HG03025 (cell line): ENCODE data around the gene EMC8.
"Not testable (repeated sequence)": the region's sequence is repeated elsewhere in the genome, so short reads cannot be mapped to it uniquely, and the experiment has no call there.

ENCODE experiments used
- ATAC-seq: cut with Tn5 transposase; IDR thresholded peaks from one replicate; pipeline ENCODE4 v1.9.1; 2021; ENCODE audit warnings: mild to moderate bottlenecking, moderate library complexity; ENCODE audit not compliant: unreplicated experiment, low FRiP score

Gene EMC8

DNA sequence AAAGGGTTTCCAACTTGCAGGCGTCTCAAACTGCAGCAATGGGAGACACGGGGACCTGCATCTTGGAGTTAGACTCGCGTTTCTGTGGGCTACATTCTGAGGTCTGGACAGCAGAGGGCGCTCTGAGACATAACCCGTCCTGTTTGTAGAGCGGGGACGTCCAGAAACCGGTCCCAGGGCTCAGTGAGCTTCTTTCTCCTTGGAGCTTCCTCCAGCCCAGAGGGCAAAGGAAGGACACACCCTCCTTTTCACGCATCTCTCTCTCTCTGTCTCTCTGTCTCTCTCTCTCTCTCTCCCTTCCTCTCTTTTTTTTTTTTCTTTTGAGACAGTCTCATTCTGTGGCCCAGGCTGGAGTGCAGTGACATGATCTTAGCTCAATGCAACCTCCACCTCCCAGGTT is 19.9 kb upstream of the EMC8 start:
- ATAC-seq: no peak

DNA sequence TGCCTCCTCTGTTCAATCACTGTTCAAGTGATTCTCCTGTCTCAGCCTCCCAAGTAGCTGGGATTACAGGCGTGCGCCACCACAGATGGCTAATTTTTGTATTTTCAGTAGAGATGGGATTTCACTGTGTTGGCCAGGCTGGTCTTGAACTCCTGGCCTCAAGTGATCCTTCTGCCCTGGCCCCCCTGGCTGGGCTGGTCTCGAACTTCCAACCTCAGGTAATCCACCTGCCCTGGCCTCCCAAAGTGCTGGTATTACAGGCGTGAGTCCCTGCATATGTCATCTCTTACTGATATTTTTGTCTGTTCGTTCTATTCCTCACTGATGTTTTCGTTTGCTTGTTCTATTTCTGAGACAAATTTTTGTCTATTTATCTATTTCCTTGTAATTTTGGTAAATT is 17.9 kb upstream of the EMC8 start:
- ATAC-seq: not testable (repeated sequence)

DNA sequence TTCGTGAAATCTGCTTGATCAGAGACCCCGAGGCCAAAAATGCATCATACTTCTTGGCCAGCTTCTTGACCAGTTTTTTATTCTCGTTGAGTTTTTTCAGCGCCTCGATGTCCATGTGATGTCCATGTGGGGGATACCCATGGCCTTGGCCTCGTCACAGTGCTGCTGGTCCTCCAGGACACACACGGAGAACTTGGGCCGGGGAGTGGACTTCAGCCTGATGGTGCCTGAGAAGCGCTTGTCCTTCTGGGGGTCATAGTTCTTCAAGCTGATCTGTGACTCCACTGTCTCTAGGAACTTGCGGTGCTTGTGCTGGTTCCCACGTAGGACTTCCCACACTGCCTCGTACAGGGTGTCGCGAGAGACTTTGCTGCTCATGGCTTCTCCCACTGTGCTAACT is 16.8 kb upstream of the EMC8 start:
- ATAC-seq: no peak

DNA sequence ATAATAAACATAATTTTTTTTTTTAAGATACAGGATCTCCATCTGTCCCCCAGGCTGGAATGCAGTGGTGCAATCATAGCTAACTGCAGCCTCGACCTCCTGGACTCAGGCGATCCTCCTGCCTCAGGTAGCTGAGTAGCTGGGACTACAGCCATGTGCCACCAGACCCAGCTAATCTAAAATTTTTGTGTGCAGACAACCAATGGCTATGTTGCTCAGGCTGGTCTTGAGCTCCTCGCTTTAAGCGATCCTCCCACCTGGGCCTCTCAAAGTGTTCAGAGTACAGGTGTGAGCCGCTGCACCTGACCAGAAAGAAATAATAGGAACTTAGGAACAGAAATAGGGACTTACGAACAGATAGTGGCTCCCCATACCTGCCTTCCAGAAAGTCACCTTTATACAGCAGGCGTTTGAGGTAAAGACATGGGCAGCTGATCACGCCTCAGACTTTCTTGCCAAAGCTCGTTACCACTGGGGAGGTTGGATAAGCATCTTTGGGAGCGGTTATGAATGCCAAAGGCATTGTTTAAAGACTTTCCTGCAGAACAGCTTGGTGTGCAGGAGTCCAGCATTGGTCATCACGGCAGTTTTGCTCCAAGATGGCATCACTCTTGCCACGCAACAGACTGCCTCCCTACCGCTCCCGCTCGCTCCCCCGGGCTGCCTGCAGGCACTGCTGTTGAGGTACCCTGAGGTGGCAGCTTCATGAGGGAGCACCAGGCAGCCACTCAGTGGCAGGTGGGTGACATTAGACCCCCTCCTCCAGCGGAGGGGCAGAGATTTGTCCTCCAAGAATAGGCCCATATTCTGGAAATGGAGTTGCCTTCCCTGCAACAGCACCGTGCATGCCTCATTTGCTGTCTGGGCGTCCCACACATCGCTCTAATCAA is 13.7 kb upstream of the EMC8 start:
- ATAC-seq: no peak

DNA sequence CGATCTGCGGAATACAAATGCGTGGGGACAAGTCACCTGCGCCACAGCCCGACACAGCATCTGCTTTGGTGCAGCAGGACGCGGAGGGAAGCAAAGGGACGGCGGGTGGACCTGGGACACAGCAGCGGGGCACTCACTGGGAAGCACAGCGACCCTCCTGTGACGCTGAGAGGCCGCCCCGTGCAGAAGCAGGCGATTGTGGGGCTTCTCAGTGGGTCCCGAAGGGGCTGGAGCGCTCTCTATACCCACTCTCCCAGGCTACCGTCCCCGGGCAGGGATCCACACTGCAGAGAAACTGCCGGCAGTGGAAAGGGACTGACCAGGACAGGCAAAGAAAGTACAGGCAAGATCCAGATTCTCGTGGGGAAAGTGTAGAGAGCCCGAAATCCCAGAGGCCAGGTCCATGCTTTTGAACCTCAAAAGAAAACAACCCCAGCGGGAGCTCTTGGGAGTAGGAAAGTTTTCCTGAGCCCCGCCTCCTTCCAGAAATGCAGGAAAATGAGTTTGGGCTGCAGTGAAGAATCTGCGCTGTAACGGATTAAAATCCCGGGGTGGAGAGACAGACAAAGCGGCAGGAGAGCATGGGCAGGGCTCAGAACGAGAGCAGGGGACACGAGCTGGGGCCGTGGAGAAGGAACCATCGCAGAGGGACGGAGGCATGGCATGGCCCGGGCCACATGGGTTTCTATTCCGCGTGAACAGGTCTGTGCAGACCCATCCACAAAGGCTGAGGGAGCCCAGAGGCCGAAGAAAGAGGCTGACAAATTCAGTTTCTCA is 12.9 kb upstream of the EMC8 start:
- ATAC-seq: no peak

DNA sequence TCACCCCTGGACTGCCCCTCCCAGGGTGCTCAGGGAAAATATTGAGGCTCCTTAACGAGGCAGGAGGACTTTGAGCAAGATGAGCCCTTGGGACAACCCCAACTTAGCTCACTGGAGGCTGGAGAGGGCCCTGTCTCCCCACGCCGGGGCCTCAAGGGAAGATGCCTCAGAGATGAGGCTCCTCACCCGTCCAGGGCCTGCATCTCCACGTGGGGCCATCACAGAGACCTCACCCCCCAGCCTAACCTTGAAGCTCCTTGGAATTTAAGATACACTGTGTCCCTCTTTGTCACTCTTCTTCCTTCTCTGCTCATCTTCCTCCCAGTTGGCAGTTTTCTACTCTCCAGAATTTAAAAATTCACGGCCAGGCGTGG is 11.4 kb upstream of the EMC8 start:
- ATAC-seq: no peak

DNA sequence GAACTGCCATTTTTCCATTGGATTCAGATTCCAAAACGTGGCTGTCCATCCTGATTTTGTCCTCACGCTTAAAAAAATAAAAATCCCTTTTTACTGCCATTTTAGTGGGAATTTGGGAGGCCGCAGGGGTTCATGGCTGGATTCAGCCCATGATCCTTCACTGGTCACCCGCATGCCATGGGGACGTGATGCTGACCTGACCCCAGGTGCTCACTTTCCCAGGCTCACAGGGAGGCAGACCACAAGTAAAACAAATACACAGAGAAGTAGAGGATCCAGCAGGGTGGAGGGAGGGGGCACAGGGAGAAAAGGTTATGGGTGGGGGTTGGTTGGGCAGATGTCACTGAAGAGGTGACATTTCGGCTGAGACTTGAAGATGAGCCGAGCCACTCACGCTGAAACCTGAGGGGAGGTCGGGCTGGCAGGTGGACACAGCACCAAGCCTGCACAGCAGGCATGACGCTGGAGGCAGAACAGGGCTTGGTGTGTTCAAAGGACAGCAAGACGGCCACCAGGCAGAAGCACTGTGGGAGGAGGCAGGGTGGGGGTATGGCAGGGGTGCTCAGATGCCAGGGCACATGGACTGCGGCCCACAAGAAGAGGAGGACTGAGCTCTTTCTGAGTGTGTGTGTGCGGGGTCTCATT is 10.9 kb upstream of the EMC8 start:
- ATAC-seq: no peak

DNA sequence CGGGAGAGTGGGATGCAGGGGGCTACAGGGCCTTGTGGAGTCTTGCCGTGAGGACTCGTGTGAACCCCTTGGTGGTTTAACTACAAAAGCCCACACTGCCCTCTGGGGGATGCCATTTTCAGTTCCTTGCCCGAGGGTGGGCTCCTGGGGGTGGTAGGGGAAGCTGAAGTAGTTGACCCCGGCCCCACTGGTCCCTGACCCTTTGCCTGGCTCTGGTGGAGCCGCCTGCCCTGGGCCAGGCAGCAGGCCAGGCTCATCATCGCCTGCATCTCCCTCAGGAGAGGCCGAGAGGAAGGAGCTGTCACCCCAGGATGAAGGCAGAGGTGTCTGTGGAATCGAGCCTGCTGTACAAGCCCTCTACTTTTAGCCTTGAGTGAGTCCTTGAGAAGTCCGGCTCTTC is 10.3 kb upstream of the EMC8 start:
- no peak for ATAC-seq

DNA sequence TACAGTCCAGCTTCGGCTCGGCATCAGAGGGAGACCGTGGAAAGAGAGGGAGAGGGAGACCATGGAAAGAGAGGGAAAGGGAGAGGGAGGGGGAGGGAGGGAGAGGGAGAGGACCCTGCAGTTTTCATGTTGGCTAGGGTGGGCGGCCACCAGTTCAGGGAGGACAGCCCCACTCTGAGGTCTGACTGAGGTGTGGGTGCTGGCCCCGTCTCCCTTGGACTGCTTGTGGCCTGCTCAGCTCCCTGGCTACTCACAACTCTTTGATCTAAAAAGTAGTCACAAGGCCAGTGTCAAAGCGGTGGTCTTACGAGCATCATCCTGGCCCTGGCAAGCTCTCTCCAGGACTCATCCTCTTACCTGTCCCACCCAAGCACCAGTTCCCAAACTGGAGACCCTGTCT is 9.6 kb upstream of the EMC8 start:
- no peak for ATAC-seq

DNA sequence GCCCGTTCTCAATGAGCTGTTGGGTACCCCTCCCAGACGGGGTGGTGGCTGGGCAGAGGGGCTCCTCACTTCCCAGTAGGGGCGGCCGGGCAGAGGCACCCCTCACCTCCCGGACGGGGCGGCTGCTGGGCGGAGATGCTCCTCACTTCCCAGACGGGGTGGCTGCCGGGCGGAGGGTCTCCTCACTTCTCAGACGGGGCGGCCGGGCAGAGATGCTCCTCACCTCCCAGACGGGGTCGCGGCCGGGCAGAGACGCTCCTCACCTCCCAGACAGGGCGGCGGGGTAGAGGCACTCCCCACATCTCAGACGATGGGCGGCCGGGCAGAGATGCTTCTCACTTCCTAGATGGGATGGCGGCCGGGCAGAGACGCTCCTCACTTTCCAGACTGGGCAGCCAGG is 8.8 kb upstream of the EMC8 start:
- ATAC-seq: not testable (repeated sequence)

DNA sequence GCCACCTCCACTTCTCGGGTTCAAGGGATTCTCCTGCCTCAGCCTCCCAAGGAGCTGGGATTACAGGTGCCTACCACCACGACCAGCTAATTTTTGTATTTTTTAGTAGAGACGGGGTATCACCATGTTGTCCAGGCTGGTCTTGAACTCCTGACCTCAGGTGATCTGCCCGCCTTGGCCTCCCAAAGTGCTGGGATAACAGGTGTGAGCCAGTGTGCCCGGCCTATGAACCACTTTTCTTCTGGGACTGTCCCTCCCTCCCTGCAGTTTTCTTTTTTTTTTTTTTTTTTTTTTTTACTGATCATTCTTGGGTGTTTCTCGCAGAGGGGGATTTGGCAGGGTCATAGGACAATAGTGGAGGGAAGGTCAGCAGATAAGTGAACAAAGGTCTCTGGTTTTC is 8.0 kb upstream of the EMC8 start:
- ATAC-seq: not testable (repeated sequence)

DNA sequence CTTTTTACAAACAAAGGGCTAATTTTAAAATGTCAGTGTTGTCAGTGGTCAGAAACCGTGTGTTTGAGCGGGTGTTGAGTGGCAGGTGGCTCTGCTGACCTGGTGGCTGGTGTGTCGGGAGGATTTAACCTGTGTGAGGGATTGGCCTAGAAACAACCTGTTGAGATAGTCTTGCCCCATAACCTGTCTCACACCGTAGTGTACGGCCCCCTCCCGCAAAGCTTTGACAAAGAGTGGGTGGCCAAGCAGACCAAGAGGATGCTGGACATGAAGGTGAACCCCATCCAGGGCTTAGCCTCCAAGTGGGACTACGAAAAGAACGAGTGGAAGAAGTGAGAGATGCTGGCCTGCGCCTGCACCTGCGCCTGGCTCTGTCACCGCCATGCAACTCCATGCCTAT is 7.2 kb upstream of the EMC8 start:
- ATAC-seq: no peak

DNA sequence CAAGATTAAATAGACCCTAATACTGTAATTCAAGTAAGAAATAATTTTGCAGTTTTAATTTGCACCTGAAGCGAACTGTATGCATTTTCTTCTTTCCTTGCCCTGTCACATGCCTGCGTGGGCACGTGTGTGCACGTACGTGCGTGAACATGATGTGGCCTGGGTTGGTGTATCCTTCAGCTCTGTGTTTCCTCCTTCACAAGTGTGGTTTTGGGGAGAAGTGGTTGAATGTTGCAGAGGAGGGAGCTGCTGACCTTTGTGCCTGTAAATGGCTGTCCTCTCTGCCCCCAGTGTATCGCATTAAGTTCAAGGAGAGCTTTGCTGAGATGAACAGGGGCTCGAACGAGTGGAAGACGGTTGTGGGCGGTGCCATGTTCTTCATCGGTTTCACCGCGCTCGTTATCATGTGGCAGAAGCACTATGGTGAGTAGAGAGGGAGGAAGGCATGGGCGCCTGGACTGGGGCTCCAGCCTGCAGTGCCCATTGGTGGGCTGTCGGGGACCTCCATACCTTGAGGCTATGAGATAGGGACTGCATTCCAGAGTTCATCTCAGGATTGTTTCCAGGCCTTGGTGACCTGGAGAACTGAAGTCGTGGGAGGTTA is 6.2 kb upstream of the EMC8 start:
- ATAC-seq: no peak

DNA sequence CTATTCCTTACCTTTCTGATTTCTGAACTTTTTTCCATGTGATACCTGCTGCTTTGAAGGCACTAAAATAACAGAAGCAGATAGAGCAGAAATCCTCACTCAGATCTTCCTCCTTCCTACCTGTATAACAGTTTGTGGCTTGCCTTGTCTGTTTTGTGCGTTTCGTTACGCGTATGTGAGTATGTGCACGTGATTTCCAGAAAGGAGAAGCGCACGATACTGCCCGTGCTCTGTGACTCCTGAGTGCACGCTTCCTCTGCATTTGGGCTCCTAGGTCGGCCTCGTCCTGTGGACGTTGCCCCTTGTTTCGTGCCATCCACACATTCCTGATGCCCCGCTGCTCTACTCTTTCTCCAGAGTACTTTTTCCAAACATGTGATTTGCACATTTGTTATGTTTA is 4.2 kb upstream of the EMC8 start:
- no peak for ATAC-seq

DNA sequence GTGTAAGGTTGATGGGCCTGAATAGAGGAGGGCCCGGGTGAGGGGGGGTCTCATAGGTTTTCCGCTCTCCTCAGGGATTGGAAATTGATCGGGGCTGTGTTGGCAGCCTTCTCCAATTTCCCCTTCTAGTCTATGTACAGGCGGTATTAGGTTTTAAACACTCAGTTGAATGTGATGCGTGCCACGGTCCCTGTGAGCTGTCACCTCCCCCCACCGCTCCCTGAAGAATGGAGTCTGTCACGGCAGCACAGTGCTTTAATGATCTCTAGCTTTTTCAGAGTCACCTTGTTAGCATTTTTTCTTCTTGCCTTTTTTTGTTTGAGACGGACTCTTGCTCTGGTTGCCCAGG is 951 bp upstream of the EMC8 start:
- no peak for ATAC-seq

DNA sequence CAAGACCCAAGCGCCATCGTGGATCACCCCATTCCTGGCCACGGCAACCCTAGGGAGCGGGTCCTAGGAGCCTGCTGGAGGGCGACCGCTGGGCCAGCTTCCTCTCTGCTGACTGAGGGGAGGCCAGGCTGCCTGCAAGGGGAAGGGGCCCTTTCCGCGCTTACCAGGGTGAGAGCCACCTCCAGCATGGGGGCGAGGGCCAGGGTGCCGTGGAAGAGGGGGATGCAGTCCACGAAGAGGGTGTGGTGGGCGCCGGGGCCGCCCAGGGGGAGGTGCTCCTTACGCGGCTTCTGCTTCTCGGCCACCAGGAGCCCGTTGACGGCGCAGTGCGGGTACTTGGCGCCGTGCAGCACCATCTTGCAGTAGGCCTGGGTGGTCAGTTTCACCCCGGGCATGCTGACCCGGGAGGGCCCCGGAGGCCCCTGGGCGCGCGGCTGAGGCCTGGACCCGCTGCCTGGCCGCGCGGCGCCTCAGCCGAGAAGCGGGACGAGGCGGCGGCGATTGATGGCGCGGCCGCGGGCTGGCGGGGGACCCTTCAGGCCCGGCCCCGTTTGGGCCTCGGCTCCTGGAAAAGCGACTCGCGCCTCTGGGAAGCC is 345 bp downstream of the EMC8 start:
- peak; percentile 7 for ATAC-seq

DNA sequence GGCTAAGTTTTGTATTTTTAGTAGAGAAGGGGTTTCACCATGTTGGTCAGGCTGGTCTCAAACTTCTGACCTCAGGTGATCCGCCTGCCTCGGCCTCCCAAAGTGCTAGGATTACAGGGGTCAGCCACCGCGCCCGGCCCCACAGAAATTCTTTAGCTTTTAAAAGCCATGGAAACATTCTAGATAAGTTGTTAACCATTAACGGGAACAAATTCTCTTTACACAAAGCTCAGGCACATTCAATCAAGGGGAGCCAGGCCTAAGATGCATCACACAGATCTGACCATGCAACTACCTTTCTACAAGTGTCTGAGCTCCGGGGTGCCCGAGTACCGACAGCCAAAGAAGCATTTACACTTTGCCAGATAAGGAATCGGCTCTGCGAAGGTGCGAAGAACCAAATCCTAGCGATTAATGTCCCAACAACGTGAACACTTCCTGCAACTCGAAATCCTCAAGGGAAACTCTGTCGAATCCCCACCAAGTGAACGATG is 1.0 kb downstream of the EMC8 start:
- ATAC-seq: no peak

DNA sequence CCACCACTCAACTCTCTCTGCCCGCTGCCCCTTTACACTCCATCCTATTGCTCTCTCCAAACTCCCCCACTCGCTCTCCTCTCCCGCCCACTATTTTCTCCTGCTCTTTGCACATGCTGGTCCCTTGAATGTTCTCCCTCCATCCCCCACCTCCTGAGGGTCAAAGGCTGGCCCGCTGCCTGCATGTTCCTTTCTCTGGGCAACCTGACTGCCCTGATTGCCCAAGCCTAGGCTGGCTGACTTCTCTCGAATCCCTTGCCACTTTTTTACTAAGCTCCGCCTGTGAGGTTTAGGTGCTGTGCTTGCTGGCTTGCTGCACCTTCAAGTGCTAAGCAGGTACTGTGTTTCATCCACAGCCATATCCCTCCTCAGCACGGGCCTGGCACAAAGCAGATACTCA is 2.7 kb downstream of the EMC8 start:
- no peak for ATAC-seq

DNA sequence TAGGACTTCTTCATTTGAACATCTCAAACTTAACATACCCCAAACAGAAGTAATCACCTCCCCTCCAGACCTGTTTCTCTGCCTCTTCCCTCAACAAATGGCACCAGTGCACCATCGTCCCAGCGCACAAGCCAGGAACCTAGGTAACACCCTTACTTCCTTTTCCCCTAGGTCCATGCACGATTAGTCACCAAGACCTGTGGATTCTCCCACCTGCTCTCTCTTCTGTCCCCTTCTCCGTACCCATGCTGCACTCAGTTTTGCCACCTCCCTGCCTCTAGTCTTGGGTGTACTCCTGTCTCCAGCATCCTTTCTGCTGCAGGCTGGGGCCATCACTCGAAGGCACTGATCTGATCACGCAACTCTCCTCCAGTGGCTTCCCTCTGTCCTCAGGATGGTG is 3.2 kb downstream of the EMC8 start:
- no peak for ATAC-seq

DNA sequence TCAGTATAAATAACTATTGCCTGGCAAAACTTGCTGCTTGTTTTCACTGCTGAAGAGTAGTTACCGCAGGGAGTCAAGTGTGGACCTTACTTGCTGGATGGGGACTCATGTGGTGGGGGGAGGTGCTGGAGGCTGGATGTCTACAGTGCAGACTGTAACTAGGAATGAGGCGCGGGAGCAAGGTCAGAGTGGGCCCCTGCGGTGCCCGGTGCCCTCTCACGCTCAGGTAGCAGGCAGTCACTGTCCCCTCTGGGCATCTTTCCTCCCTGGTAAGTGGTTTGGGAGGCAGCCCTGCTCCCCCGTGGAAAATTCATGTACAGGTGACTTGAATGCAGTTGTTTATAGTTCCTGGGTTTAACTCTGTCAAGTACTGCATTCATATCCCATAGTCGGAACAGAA is 4.6 kb downstream of the EMC8 start:
- no peak for ATAC-seq
